ENCODE data around the gene LTA4H.

DNA sequence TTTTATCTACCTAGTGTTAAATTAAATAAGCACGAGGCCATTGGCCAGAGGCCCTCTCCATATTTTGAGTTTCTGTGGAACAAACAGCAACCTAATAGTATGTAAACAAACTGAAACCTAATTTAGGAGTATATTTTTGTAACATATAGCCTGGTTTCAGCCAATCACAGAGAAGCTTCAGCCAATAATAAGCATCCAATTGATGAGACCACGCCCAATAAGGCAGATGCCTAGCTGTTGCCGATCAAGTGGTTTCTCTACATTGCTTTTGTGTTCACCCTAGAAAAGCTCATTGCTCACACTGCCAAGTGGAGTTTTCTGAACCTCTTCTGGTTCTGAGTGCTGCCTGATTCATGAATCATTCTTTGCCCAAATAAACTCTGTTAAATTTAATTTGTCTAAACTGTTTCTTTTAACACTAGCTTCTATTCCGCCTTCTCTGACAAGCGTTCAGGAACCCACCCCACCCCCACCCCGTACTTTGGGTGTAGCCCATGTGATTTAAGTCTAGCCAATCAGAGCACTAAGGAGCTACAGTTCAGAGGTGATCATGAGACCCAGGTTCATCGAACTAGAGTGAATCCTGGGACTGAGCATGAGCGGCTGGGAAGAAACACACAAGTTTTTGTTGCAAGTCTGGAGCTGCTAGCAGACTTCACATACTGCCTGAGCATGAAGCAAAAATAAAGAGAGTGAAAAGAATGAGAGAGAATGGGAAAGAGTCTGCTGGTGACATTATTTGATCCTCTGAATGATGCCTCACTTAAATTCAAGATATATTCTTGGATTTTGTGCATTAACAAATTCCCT, 21.5 kb upstream of the LTA4H start:
- TF ChIP-seq NFIC (IDR thresholded peaks at IDR 0.05; ENCODE audit: low read depth, low read length), result no peak
- TF ChIP-seq NRF1 (conservative IDR thresholded peaks at IDR 0.05; ENCODE audit: low read depth, low read length), result no peak
- TF ChIP-seq DPF2 (IDR thresholded peaks at IDR 0.05), result no peak
- no peak for TF ChIP-seq POLR2AphosphoS5 (IDR thresholded peaks at IDR 0.05; ENCODE audit: low read length)
- TF ChIP-seq, protein P1, sequence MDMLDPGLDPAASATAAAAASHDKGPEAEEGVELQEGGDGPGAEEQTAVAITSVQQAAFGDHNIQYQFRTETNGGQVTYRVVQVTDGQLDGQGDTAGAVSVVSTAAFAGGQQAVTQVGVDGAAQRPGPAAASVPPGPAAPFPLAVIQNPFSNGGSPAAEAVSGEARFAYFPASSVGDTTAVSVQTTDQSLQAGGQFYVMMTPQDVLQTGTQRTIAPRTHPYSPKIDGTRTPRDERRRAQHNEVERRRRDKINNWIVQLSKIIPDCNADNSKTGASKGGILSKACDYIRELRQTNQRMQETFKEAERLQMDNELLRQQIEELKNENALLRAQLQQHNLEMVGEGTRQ (IDR thresholded peaks at IDR 0.05; ENCODE audit: borderline replicate concordance, low read depth, low read length), result no peak
- TF ChIP-seq, protein P2, sequence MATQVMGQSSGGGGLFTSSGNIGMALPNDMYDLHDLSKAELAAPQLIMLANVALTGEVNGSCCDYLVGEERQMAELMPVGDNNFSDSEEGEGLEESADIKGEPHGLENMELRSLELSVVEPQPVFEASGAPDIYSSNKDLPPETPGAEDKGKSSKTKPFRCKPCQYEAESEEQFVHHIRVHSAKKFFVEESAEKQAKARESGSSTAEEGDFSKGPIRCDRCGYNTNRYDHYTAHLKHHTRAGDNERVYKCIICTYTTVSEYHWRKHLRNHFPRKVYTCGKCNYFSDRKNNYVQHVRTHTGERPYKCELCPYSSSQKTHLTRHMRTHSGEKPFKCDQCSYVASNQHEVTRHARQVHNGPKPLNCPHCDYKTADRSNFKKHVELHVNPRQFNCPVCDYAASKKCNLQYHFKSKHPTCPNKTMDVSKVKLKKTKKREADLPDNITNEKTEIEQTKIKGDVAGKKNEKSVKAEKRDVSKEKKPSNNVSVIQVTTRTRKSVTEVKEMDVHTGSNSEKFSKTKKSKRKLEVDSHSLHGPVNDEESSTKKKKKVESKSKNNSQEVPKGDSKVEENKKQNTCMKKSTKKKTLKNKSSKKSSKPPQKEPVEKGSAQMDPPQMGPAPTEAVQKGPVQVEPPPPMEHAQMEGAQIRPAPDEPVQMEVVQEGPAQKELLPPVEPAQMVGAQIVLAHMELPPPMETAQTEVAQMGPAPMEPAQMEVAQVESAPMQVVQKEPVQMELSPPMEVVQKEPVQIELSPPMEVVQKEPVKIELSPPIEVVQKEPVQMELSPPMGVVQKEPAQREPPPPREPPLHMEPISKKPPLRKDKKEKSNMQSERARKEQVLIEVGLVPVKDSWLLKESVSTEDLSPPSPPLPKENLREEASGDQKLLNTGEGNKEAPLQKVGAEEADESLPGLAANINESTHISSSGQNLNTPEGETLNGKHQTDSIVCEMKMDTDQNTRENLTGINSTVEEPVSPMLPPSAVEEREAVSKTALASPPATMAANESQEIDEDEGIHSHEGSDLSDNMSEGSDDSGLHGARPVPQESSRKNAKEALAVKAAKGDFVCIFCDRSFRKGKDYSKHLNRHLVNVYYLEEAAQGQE (IDR thresholded peaks at IDR 0.05; ENCODE audit: low read depth, low read length), result no peak
- no peak for TF ChIP-seq CBFB (IDR thresholded peaks at IDR 0.05; ENCODE audit: low read depth)

All from GM12878 (cell line).